Measurements from ENCODE around the gene CBFB. TPM values are rescaled to one million over a fixed set of nuclear protein-coding genes. Genes with fewer than 3 reads are reported as not detected.

CBFB gene
- total RNA-seq, 2 donors from 2014 or later = 41.5 TPM

DNA sequence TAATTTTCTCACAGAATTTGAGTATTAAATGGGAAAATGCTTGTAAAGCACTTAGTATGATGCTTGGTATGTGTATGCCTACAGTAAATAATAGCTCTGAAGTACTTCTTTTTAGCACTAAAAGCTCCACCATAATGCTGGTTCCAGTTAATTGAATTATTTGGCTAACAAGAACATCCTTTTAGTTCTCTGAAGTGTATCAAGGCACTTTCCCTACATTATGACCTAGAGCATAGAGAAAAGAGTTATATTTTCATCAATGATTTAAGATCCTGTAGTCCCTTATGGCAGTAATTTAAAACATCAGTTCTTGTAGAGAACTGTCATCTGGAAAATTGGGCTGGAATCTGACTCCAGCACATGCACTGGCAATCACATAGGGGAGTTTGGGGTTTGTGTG is 58.9 kb downstream of the CBFB start:
- H3K36me3 ChIP-seq = no peaks in the 10 kb centered on the region
- no peaks in the 10 kb centered on the region for H3K9me3 ChIP-seq
- no peak overlapping the region for H3K4me3 ChIP-seq
- H3K27me3 ChIP-seq = no peaks in the 10 kb centered on the region
- no peak overlapping the region for H3K9ac ChIP-seq (ENCODE audit: low read depth in 2 of 2, low read length in 2 of 2)
- H3K4me1 ChIP-seq = no peaks in the 10 kb centered on the region
- no peak for TF ChIP-seq CTCF (IDR thresholded peaks at IDR 0.05)
- intact Hi-C loops (cut with DNase I) = no loop called here
- DNase-seq = no peak
- no peak overlapping the region for H3K27ac ChIP-seq

- no peak overlapping the region for H3K9ac ChIP-seq (ENCODE audit: low read depth in 2 of 2, low read length in 2 of 2)
- no peak overlapping the region for H3K27ac ChIP-seq
- no peaks in the 10 kb centered on the region for H3K4me1 ChIP-seq
- intact Hi-C loops (cut with DNase I) = no loop called here
- no peak overlapping the region for H3K4me3 ChIP-seq
- no peaks in the 10 kb centered on the region for H3K27me3 ChIP-seq
- no peaks in the 10 kb centered on the region for H3K9me3 ChIP-seq
- TF ChIP-seq CTCF (IDR thresholded peaks at IDR 0.05) = no peak
- DNase-seq = no peak
- no peaks in the 10 kb centered on the region for H3K36me3 ChIP-seq
These were observed 59.6 kb downstream of the CBFB start for GRCh38 chr16:67088551-67088950.

DNA sequence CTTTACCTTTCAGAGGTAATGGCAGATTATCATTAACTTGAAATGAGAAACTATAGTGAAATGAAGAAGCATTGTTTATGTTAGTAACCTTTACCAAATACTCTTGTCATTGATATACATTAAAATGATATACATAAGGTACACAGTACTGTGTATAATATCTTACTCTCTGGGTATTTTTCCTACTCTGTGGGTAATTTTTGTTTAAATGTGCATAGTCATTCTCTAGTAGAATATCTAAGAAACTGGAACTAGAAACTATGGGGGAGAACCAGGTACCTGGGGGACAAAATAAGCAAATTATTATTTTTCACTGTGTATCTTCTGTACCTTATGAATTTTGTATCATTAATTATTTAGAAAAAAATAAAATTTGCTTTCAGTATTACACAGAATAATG is 60.2 kb downstream of the CBFB start:
- Histone ChIP-seq H3K9me3 (no peaks in the 10 kb centered on the region), H3K36me3 (no peaks in the 10 kb centered on the region), H3K27me3 (no peaks in the 10 kb centered on the region), H3K9ac (ENCODE audit: low read depth in 2 of 2, low read length in 2 of 2) (no peak overlapping the region), H3K27ac (no peak overlapping the region), H3K4me1 (no peaks in the 10 kb centered on the region), H3K4me3 (no peak overlapping the region)
- intact Hi-C loops (cut with DNase I) = no loop called here
- TF ChIP-seq CTCF (IDR thresholded peaks at IDR 0.05) = no peak
- DNase-seq = no peak

GRCh38 chr16:67091906-67092566 is 63.1 kb downstream of the CBFB start:
- no peak for TF ChIP-seq CTCF (IDR thresholded peaks at IDR 0.05)
- H3K36me3 ChIP-seq = no peaks in the 10 kb centered on the region
- no peak overlapping the region for H3K27ac ChIP-seq
- H3K4me1 ChIP-seq = no peaks in the 10 kb centered on the region
- intact Hi-C loops (cut with DNase I) = no loop called here
- H3K9ac ChIP-seq (ENCODE audit: low read depth in 2 of 2, low read length in 2 of 2) = no peak overlapping the region
- H3K27me3 ChIP-seq = no peaks in the 10 kb centered on the region
- no peak for DNase-seq
- no peaks in the 10 kb centered on the region for H3K9me3 ChIP-seq
- no peak overlapping the region for H3K4me3 ChIP-seq

GRCh38 chr16:67093098-67093726 is 64.3 kb downstream of the CBFB start:
- TF ChIP-seq CTCF (IDR thresholded peaks at IDR 0.05) = no peak
- intact Hi-C loops (cut with DNase I) = no loop called here
- H3K9me3 ChIP-seq = no peaks in the 10 kb centered on the region
- H3K27ac ChIP-seq = no peak overlapping the region
- H3K4me1 ChIP-seq = no peaks in the 10 kb centered on the region
- H3K9ac ChIP-seq (ENCODE audit: low read depth in 2 of 2, low read length in 2 of 2) = no peak overlapping the region
- H3K36me3 ChIP-seq = no peaks in the 10 kb centered on the region
- H3K27me3 ChIP-seq = no peaks in the 10 kb centered on the region
- H3K4me3 ChIP-seq = no peak overlapping the region
- DNase-seq = no peak

All from colonic mucosa (tissue), 4 donors.